GM12801 (cell line): Measurements from ENCODE around the gene TMEM126A.

Experiments used
- TF ChIP-seq, protein P1 (sequence below): IDR thresholded peaks from one replicate; pipeline ENCODE4 v1.5.1; 2011; ENCODE audit warnings: control low read depth; ENCODE audit not compliant: insufficient read length; ENCODE audit errors: extremely low read depth

The TMEM126A gene

DNA sequence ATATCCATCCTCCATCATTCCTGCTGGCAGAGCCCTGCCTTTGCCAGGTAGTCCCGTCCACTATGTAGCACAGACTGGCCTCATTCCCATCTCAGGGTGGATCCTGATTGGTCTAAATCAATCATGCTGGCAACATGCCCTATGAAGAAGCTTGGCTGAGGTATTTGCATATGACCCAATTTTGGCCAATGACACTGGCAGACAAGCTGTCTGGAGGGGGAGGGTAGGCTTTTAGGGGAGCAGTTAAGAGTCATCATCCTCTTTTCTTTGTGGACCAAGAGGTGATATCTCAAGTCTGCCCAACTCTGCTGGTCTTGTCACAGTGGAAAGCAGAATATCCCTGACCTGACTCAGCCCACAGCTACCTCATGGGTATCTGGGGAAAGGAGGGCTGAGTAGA, 33.1 kb downstream of the TMEM126A start:
- TF ChIP-seq, protein P1, sequence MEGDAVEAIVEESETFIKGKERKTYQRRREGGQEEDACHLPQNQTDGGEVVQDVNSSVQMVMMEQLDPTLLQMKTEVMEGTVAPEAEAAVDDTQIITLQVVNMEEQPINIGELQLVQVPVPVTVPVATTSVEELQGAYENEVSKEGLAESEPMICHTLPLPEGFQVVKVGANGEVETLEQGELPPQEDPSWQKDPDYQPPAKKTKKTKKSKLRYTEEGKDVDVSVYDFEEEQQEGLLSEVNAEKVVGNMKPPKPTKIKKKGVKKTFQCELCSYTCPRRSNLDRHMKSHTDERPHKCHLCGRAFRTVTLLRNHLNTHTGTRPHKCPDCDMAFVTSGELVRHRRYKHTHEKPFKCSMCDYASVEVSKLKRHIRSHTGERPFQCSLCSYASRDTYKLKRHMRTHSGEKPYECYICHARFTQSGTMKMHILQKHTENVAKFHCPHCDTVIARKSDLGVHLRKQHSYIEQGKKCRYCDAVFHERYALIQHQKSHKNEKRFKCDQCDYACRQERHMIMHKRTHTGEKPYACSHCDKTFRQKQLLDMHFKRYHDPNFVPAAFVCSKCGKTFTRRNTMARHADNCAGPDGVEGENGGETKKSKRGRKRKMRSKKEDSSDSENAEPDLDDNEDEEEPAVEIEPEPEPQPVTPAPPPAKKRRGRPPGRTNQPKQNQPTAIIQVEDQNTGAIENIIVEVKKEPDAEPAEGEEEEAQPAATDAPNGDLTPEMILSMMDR, result no peak

DNA sequence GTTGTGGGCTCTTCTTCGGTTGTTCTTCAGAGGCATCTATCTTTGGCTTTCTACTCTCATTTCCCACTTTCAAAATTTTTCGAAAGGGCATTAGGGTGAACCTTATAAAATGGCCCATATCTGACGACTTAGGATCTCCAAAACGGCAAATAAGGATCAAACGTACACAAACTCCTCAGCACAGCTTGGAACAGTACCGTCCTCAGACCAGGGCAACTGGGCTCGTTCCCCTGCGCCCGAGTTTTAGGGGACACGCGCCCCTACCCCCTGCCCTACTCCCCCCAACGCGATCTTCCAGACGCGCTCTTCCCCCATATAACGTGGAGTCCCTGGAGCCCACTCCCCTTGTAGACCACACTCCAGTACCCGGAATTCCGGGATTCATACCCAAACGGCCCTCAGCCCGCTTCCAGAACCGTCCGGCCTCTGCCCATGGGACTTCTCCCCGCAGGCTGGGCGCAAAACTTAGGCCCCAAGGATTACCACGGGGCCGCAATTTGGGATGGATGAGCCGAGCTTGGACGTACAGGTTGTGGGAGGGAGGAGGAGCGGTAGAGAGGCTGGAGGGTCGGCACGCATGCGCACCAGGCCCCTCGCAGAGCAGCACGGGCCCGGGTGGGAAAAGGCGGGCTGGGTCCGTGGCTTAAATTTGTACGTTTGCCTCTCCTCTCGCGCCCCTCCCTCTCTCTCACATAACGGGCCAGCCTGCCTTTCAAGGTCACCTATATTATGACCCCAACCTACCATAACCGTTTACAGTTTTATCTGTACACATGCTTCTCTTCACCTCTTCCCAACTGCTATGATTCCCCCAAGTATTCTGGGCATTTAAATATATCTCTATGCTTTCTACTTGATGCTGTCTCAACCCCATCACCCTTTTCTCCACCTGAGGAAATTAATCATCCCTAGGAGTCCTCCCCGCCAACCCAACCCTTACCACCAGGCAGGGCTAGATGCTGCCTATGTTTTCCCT, 34.9 kb downstream of the TMEM126A start:
- TF ChIP-seq, protein P1, result no peak

DNA sequence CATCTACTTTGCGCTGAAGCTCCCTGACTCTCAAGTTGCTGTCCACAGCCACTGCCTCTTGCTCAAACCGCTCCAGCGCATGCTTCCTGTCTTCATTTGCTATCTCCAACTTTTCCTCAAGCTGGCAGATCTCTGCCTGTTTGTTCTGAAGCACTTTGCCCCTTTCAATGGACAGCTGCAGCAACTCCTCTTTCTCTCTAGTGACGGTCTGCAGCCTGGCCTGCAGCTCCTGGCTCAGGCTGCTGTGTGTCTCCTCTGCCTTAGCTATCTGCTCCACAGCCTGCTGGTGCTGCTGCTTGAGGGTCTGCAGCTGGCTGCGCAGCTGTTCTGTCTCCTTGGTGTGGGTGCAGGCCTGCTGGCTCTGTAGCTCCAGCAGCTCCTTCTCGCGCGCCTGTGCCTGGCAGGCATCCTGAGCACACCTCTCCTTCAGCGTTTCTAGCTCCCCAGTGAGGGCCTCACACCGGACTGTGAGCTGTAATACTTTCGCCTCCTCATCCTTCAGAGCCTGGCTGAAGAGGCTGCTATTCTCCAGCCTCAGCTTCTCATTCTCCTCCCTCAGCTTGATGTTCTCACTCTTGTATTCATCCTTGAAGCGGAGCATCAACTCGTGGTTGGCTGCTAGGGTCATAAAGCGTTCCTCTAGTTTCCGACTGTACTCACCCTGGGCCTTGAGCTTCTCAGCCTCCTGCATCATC, 37.5 kb downstream of the TMEM126A start:
- TF ChIP-seq, protein P1, result no peak

DNA sequence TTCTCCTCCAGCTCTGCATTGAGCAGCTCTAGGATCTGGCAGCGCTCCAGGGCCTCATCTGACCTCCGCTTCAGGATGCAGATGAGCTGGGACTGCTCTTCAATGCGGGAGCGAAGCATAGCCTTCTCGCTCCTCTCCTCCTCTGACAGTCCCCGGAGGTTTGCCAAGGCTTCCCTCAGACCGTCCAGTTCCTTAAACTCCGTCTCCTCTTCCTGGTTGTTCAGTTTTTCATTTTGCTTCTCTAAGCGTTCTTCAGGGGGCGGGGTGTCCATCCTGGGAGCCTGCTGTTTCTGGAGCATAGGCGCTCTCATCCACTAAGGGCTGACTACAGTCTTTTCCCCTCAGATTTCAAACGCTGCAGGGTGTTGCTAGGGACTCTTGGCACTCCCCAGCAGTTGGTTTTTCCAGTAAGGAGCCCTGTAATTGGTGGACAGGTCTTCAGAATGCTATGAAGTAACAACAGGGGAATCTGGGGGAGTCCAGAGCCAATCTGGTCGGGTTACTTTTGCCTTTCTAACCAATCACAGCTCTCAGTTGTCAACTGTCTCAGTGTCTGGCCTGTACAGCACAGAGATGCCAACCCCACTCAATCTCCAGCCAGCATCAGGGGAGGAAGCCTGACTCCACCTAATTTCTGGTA, 38.2 kb downstream of the TMEM126A start, which contains the start of gene CCDC89:
Gene CCDC89, minus strand, starts transcription at position 376 of the 640 bp plus-strand sequence. Its CDS starts 65 bp downstream, at position 311.
- TF ChIP-seq, protein P1, result no peak

DNA sequence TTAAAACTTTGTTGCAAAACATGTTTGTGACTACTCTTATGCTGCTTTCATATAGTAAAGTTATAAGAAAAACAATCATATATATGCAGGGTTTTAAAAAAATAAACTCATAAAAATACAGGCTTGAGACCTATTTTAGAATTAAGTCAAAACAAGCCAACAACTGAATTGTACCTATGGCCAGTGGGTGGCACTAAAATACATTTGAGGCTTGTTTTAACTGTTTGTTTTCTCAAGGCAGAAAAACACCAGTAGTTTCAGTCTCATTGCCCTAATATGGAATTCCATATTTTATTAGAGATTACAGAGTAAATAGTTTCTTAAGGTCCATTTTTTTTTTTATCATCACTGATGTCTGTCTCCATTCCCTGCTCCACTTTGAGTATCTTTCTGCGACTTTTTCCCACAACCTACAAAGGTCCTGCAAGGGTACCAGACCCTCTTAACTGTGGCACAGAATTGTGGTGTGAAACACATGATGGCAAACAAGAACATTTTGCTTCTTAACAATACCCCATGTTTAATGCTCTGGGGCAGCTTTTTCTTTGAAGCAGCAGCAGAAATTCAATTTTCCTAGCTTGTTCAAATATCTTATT, 46.7 kb downstream of the TMEM126A start:
- TF ChIP-seq, protein P1, result no peak

DNA sequence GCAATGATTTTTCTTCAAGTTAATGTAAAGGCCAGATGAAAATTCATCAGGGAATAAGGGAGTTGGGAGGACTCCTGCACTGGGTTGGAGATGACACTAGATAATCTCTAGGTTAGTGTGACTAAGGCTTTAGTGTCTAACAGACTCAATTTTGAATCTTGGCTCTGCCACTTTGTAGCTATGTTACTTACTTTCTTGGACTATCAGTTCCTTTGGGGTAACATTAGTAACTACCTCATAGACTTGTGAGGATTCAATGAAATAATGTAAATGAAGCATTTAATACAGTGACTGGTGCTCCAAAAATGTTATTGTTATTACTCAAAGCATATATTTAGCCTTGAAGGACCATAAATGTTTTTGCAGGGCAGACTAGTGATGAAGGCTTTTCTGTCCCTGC, 47.8 kb downstream of the TMEM126A start:
- TF ChIP-seq, protein P1, result no peak

DNA sequence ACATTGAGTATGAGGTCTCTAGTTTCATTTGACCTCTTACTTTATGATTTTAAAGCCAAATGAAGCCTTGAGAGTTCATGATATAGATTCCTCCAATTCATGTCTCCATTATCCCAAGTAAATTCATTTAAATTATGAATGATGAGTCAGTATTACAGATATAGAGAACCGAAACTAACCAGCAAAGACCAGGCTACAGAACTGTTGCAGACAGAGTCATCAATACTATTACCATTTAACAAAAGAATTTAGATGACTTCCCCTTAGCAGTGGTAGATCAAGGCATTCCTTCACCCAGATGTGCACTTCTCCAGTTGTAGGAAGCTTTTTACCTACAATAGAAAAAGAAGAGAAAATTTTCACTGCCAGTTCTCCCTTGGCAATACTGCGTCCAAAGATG, 50.0 kb downstream of the TMEM126A start:
- TF ChIP-seq, protein P1, result no peak
